ENCODE results near the gene APOBEC3C. TPM values are rescaled to one million over a fixed set of nuclear protein-coding genes. Genes with fewer than 3 reads are reported as not detected.
"Not testable (repeated sequence)": the region's sequence is repeated elsewhere in the genome, so short reads cannot be mapped to it uniquely, and the experiment has no call there.

The APOBEC3C gene
- total and polyA plus RNA-seq, 2 donors (not counting 1 experiment from before 2014, with no cell fraction given), result 19.2 to 44.5 TPM

GRCh38 chr22:39017596-39018365 is 3.7 kb downstream of the APOBEC3C start:
- H4K20me1 ChIP-seq (ENCODE audit: control insufficient read depth, extremely low read depth, insufficient read depth, low read length), result no peaks in the 10 kb centered on the region
- H3K4me3 ChIP-seq (replicated peaks in 1 of 4; ENCODE audit: control extremely low read depth in 1 of 4, insufficient read depth in 1 of 4, low read depth in 3 of 4, low read length in 4 of 4), result no peak overlapping the region
- TF ChIP-seq EZH2 (IDR thresholded peaks at IDR 0.05; ENCODE audit: low read length, missing control alignments) (no peak), CTCF (conservative IDR thresholded peaks at IDR 0.05 in 1 of 2, IDR thresholded peaks at IDR 0.05 in 1 of 2; ENCODE audit: low read depth in 1 of 2, low read length in 2 of 2) (no peak)
- H3K79me2 ChIP-seq (ENCODE audit: control insufficient read depth, insufficient read depth, low read length), result peaks cover 12% of the 10 kb centered on the region
- H3K4me2 ChIP-seq (ENCODE audit: extremely low read depth, insufficient read depth, low read length), result no peak overlapping the region
- no peak for DNase-seq (ENCODE audit: low read depth in 2 of 2)
- H2AFZ ChIP-seq (ENCODE audit: low read length), result no peak overlapping the region
- H3K27ac ChIP-seq (ENCODE audit: insufficient read depth, low read length), result no peak overlapping the region
- no peaks in the 10 kb centered on the region for H3K27me3 ChIP-seq (ENCODE audit: control insufficient read depth, insufficient read depth, low read length)
- peaks cover 4% of the 10 kb centered on the region for H3K36me3 ChIP-seq (ENCODE audit: control insufficient read depth, insufficient read depth, low read length)
- no peaks in the 10 kb centered on the region for H3K9me3 ChIP-seq (ENCODE audit: control insufficient read depth, insufficient read depth, low read depth, low read length)
- no peak overlapping the region for H3K9ac ChIP-seq (ENCODE audit: insufficient read depth, low read length)
- peaks cover 6% of the 10 kb centered on the region for H3K4me1 ChIP-seq (ENCODE audit: control insufficient read depth, extremely low read depth, insufficient read depth, low read length)

GRCh38 chr22:39020021-39020651 is 6.1 kb downstream of the APOBEC3C start:
- not testable (repeated sequence) for DNase-seq (ENCODE audit: low read depth in 2 of 2); H3K27ac ChIP-seq (ENCODE audit: insufficient read depth, low read length); H3K27me3 ChIP-seq (ENCODE audit: control insufficient read depth, insufficient read depth, low read length); H3K4me3 ChIP-seq (replicated peaks in 1 of 4; ENCODE audit: control extremely low read depth in 1 of 4, insufficient read depth in 1 of 4, low read depth in 3 of 4, low read length in 4 of 4); H4K20me1 ChIP-seq (ENCODE audit: control insufficient read depth, extremely low read depth, insufficient read depth, low read length); H3K36me3 ChIP-seq (ENCODE audit: control insufficient read depth, insufficient read depth, low read length); H3K4me2 ChIP-seq (ENCODE audit: extremely low read depth, insufficient read depth, low read length); H3K4me1 ChIP-seq (ENCODE audit: control insufficient read depth, extremely low read depth, insufficient read depth, low read length); H3K9ac ChIP-seq (ENCODE audit: insufficient read depth, low read length); H2AFZ ChIP-seq (ENCODE audit: low read length); H3K9me3 ChIP-seq (ENCODE audit: control insufficient read depth, insufficient read depth, low read depth, low read length)
- H3K79me2 ChIP-seq (ENCODE audit: control insufficient read depth, insufficient read depth, low read length), result peaks cover 12% of the 10 kb centered on the region

- peak overlapping the region; percentile 13 for H2AFZ ChIP-seq (ENCODE audit: low read length)
- peak overlapping the region; percentile 29 to 54 (median 51) for H3K4me3 ChIP-seq (replicated peaks in 1 of 4; ENCODE audit: control extremely low read depth in 1 of 4, insufficient read depth in 1 of 4, low read depth in 3 of 4, low read length in 4 of 4)
- H3K9me3 ChIP-seq (ENCODE audit: control insufficient read depth, insufficient read depth, low read depth, low read length), result no peaks in the 10 kb centered on the region
- peak overlapping the region; percentile 85 for H3K4me2 ChIP-seq (ENCODE audit: extremely low read depth, insufficient read depth, low read length)
- peak overlapping the region; percentile 42 for H3K9ac ChIP-seq (ENCODE audit: insufficient read depth, low read length)
- TF ChIP-seq CTCF (conservative IDR thresholded peaks at IDR 0.05 in 1 of 2, IDR thresholded peaks at IDR 0.05 in 1 of 2; ENCODE audit: low read depth in 1 of 2, low read length in 2 of 2) (no peak), EZH2 (IDR thresholded peaks at IDR 0.05; ENCODE audit: low read length, missing control alignments) (no peak)
- no peaks in the 10 kb centered on the region for H3K27me3 ChIP-seq (ENCODE audit: control insufficient read depth, insufficient read depth, low read length)
- peaks cover 2% of the 10 kb centered on the region for H3K36me3 ChIP-seq (ENCODE audit: control insufficient read depth, insufficient read depth, low read length)
- DNase-seq (ENCODE audit: low read depth in 2 of 2), result no peak
- peak overlapping the region; percentile 61 for H3K27ac ChIP-seq (ENCODE audit: insufficient read depth, low read length)
- no peaks in the 10 kb centered on the region for H4K20me1 ChIP-seq (ENCODE audit: control insufficient read depth, extremely low read depth, insufficient read depth, low read length)
- H3K4me1 ChIP-seq (ENCODE audit: control insufficient read depth, extremely low read depth, insufficient read depth, low read length), result peaks cover 2% of the 10 kb centered on the region
- H3K79me2 ChIP-seq (ENCODE audit: control insufficient read depth, insufficient read depth, low read length), result peaks cover under 1% of the 10 kb centered on the region
Measured at GRCh38 chr22:39021552-39022250, 7.6 kb downstream of the APOBEC3C start.
